IPS DF 4.7 (cell line): Measurements from ENCODE around the gene PLD1.
"Not testable (repeated sequence)": the region's sequence is repeated elsewhere in the genome, so short reads cannot be mapped to it uniquely, and the experiment has no call there.

ENCODE experiments used
- DNase-seq: peaks from one replicate; pipeline ENCODE4 v3.0.0-alpha.2; 2013; ENCODE audit warnings: low spot score; ENCODE audit errors: extremely low read depth

Gene PLD1, protein sequence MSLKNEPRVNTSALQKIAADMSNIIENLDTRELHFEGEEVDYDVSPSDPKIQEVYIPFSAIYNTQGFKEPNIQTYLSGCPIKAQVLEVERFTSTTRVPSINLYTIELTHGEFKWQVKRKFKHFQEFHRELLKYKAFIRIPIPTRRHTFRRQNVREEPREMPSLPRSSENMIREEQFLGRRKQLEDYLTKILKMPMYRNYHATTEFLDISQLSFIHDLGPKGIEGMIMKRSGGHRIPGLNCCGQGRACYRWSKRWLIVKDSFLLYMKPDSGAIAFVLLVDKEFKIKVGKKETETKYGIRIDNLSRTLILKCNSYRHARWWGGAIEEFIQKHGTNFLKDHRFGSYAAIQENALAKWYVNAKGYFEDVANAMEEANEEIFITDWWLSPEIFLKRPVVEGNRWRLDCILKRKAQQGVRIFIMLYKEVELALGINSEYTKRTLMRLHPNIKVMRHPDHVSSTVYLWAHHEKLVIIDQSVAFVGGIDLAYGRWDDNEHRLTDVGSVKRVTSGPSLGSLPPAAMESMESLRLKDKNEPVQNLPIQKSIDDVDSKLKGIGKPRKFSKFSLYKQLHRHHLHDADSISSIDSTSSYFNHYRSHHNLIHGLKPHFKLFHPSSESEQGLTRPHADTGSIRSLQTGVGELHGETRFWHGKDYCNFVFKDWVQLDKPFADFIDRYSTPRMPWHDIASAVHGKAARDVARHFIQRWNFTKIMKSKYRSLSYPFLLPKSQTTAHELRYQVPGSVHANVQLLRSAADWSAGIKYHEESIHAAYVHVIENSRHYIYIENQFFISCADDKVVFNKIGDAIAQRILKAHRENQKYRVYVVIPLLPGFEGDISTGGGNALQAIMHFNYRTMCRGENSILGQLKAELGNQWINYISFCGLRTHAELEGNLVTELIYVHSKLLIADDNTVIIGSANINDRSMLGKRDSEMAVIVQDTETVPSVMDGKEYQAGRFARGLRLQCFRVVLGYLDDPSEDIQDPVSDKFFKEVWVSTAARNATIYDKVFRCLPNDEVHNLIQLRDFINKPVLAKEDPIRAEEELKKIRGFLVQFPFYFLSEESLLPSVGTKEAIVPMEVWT

DNA sequence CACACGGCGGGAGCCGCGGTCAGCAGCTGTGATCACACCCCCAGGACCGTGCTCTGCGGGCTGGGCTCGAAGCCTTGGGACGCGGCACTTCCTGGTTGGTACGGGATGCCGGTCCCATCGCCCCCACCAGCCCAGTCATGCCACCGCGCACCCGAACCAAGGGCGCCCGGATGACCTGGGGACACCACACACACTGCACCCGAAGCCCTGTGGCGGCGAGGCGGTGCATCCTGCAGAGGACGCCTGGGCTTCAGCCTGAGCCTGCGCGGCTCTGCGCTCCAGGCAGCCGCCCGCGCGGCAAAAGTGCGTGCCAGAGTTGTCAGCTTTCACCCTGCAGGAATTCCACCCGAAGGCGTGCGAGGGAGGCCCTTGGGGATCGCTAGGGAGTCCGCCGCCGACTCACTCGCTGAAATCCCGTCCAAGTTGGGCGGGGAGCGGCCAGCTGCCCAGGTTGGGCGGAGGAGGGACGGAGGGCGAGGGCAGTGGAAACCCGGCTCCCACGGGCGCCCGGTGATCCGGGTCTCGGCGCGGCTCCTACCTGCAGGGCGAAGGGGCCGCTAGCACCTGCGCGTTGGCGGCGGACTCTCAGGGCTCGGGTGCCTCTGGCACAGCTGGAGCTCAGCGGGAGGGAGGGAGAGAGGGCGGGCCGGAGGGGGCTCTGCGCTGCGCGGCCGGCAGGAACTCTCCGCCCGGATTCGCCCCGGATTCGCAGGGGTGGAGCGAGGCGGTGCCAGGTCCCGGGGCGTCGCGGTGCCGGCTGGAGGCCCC lies at the start of gene PLD1:
Gene PLD1 (minus strand): TSS at position 623 of the 768 bp plus-strand sequence. CDS start 72,432 bp downstream, outside the sequence.
- no peak for DNase-seq

DNA sequence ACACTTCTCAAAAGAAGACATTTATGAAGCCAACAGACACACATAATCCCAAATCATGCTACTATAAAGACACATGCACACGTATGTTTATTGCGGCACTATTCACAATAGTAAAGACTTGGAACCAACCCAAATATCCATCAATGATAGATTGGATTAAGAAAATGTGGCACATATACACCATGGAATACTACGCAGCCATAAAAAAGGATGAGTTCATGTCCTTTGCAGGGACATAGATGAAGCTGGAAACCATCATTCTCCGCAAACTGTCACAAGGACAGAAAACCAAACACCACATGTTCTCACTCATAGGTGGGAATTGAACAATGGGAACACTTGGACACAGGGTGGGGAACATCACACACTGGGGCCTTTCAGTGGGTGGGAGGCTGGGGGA lies 48.5 kb upstream of the PLD1 start:
- not testable (repeated sequence) for DNase-seq

DNA sequence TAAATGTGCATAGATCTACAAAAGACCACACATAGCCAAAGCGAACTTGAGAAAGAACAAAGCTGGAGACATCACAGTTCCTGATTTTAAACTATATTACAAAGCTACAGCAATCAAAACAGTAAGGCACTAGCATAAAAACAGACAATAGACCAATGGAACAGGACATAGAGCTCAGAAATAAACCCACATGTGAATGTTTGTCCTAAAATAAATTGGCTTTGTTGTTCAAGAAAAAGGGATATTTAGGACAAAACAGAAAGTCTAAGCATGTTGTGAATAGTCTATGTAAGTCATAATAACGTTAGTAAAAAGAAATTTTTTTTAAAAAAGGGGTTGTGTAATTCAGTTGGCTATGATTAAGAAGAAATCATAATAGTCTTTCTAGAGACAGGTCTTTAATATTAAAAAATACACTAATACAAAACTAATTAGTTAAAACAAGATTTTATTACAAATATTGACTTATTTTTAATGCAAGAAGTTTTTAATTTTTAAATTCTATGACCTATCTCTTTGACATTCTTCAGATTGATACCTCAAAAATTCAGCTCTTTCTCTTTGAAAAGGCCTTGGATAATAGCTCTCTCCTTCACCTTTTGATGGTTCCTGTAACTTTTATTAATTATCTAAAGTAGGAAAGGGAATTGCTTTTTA lies 44.5 kb upstream of the PLD1 start:
- DNase-seq = no peak

DNA sequence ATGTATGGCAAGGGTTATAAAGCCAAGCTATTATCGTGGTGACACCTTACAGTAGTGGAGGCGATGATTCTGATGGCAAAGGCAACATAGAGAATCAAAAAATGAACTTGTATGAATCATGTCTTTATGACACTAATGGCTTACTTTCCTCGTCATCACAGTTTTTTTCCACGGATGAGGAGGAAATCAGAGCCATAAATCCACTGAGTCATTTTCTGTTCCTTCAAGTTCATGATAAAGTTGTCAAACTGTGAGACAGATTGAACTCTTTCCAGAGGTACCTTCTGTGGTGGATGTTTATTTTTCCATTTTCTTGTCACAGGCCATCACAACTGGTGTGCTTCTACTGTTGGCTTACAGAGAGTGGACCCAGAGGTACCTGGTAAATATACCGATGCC lies 41.4 kb upstream of the PLD1 start:
- DNase-seq = no peak

DNA sequence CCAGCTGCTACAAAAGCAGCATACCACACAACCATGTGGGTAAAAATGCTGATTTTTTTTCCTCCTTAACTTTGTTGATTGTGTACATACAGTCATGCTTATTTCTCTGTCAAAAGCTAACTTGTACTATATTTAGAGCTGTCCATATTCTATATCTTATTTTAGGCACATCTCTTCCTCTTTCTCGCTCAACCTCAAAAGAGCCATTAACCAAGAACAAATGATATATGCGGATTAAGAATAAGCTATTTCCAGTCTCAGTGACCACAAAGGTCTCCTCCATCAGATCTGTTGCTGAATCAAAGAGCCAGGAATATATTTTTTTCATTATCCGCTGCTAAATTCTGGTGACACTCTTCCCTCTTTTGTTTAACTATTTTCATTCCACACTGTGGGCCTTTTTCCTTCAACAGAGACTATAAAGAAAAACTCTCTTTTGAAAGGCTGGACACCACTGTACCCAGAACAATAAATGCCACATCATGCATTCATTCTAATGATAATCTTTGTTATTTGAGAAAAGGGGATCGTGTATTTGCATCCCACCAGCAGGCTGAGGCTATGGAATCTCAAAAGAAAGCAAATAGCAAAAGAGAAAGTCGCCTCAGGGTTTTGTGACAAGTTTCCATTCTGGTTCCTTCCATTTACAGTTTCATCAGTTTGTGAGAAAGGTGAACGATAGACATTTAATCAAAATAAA lies 40.8 kb upstream of the PLD1 start:
- DNase-seq = no peak

DNA sequence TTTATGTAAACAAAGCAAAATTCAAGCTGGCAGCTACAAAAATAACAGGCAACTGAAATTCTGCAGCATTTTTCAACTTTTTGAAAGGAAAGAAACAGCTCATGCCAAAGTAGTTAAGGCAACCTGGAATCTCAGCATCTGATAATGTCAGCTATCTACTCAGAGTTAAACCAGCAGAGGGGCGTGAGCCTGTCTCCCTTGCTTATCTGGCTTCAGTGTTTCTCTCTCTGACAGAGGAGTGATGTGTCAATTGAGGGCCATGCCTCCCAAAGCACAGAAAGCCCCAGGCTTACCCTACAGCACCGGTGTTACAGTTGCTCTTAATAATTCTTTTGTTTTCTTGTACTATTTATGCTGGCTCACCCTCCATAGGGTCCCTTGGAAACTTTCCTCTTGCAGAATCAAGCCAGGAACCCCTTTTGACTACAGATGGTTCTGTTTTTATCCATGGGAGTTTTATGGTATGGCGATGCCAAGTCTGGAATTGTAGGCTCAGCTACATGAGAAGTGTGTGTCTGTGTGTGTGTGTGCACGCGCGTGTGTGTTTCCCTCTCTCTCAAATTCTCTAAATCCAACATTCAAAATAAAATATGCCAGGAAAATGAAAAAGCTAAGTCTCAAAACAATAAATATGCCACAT lies 40.2 kb upstream of the PLD1 start:
- no peak for DNase-seq

DNA sequence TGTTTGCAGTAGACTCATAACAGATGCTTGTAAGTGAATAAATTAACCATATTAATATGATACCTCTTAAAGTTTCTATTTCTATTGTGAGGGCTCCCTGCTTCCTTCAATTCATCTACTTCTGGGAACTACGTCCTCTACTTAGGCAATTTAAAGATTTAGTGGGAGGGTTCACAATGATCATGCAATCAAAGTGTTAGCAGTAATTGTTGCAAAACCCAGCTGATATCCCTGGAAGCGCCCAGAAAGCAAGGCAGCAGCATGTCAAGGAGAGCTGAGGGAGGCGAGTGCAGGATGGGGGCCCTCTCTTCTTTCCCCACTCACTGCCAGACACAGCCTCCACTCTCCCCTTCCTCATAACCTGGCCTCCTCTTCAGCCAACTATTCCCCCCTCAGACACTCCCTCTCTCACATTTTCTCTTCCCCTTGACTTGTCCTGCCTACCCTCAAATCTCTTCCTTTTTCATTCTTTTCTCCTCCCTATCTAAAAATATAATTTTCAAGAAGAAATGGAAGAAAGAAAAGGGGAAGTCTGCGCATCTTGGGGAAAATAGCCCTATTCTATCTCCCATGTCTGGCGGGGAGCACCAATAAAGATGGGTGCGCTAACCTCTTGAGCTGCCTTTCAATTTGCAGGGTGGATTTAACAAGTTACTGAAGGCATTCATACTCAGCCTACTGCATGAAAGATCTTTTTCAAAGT lies 39.5 kb upstream of the PLD1 start:
- no peak for DNase-seq

DNA sequence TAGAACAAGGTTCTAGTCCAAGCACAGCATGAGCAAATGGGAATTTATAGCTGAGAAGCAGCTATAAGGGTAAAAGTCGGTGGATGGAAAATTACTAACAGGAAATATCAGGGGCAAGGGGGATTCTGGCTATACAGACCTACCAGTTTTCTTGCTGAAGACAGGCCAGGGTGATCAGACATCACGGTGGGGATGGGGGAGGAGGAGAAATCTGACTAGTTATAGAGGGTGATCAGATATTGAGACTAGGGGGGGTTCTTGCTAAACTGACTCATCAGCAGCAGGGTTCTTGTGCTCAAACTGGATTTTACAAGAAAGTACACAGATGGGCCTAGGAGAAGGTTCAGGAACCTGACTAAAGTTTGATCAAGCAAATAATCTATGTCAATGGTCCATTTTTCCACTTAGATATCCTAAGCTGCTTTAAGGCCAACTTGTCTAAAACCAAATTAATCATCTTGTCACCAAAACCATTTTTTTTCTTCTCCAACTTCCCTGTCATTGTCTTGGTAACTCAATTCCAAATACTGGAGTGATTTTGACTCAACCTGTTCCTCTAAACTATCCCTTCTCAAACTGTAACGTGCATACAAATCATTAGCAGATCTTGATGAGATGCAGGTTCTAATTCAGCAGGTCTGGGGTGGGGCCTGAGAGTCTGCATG lies 37.4 kb upstream of the PLD1 start:
- no peak for DNase-seq

DNA sequence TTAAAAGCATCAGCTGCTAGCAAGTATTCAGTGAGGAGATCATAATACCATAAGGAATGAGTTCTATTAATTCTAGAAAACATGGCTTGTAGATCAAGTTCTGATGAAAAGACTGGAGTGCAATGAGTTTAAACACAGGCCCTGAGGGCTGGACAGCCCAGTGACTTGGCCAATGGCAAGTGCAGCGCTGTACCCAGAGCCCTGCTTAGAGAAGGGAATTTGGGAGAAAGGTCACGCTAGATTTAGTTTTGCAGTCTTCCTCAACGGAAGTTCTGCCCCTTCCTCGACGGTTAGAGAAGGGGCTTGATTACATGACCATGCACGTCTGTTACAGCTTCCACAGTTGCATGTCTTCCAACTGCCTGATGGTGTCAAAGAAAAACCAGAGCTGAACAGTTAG lies 36.9 kb upstream of the PLD1 start:
- DNase-seq = no peak

DNA sequence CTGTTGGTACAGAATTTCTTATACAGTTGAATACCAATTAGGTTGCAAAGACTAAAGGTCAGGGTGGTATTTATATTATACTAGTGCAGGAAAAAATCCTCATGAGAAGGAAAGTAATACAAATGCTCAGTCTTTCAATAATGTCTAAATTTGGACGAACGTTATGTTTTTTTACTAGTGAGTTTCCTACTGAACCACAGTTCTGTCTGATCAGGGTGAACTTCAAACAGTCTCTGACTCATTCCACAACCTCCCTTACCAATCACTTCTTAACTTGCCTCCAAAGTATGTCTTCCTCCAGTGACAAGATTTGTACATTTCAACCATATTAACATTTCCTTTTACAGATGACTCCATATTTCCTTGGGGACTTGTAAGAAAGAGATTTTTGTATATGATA lies 36.3 kb upstream of the PLD1 start:
- no peak for DNase-seq

DNA sequence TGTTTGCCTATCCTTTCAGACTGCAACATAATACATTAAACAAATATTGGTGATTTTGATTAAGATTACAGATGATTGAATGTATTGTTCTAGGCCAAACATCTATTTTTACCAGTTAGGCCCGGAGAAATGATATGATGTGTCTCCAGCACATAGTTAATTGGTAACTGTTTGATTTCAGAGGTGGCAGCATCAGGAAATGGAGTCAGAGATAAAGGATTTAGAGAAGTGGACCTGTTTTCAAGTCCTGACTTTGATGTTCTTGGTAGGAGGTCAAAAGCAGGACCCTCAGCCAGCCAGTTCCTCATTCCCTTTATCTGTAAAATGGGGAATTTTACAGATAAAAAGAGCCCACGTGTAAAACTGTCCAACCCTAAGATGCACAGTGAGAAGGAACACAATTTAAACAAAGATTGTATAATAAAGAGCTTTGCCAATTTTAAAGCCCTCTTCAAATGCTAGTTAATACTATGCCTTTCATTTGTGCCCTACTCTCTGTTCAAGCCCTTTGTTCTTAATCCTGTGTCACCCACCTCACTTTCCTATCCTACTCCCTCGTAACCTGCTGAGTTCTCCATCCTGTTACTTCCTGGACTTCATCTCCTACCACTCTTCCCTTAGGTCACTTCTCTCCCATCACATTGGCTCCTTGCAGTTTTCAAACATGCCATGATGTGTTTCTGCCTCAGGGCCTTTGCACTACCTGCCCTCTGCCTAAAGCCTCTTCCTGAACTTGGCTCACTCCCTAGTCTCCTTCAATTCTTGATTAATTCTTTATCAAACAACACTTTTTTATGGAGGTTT lies 35.4 kb upstream of the PLD1 start:
- DNase-seq = no peak

DNA sequence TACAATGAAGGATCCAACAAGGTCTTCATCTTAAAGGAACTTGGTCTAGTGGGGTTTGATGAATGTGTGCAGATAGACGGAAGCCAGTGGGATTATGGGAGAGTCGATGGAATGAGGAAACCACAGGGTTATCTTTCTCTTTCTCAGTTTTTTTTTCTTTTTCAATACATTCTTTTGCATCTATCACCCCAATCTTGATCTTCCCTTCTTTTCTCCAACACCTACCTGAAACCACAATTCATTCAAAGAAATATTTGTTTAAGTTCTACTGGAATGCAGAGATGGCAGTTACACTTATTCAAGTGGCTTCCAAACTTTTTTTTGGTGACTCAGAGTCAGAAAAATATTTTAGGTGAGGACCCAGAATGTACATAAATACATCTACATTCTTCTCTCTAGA lies 34.6 kb upstream of the PLD1 start:
- no peak for DNase-seq

DNA sequence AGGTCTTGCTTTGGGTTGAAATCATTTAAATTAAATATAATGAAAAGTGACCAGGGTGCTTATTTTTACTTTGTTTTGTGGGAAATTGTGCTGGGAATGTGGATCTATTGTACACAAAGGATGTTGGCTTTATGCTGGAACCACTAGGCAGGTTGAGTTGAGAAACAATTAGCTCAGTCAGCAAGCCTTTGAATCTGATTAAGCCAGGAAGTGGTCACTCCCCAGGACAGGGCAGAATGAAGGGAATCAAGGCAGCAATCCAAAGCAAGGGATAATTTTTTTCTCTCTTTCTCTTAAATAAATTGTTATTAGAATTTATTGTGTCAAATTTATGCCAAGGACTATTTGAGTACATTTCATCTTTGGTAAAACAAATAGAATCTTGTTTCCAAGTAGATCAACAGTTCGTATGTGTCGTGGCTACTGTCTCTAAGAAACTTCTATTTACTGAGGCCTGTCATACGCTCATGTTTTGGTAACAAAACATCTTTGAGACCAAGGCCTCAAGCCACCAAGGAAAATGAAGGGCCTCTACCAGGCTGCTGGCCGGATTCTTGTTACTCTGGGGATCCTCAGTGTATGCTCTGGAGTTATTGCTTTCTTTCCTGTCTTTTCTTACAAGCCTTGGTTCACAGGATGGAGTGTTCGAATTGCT lies 32.7 kb upstream of the PLD1 start, which contains the start of gene TMEM212:
Gene TMEM212 (plus strand): TSS at position 486 of the 655 bp plus-strand sequence. CDS start 35 bp downstream, at position 521.
- no peak for DNase-seq

DNA sequence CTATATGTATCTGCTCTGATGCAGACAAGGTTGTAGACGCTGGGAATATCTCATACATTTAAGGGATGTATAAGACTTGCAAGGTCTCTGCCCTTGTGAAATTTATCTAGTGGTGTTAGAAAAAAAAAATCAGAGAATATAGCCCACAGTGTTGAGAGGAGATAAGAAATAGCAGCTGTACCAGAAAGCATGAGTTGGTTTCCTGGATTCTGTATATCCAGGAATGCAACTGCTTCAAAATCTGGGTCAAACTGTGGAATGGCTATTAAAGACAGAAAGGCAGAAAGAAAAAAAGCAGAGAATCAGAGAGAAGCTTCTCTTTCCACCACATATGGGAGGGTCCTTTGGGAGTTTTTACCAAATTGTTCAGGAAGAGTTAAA lies 31.3 kb upstream of the PLD1 start:
- DNase-seq = no peak

DNA sequence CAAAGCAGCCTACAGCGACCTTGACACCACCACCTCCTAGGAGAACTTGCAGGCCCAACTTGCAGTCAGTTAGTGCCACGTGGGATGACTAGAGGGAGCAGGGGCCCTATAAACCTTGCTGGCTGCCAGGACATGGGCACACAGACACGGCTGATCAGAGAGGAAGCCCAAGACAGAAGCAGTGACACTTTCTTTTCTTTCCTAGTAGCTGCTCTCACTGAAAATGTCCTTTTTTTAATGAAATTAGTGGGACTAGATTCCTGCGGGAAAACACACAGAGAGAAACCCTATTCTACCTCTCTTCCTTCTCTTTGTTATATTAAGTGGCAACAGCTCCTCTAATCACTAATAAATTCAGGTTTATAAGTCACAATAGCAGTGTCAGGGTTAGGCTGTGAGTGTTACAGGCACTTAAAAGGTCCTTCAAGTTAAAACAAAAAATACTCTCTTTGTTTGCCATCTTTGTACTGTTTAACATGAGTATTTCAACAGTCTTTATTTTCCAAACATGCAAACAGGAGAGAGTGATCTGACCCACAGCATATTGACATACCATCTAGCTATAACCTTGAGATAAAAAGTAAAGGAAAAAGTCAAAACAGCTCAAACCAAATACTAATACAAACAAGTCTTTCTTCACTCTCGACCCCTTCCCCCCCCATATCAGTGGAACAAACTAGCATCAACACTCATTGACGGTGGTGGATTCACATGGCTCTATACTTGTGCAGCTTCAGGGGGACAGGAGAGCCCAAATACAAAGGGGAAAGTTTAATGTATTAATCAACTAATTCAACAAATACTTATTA lies 30.7 kb upstream of the PLD1 start:
- no peak for DNase-seq

DNA sequence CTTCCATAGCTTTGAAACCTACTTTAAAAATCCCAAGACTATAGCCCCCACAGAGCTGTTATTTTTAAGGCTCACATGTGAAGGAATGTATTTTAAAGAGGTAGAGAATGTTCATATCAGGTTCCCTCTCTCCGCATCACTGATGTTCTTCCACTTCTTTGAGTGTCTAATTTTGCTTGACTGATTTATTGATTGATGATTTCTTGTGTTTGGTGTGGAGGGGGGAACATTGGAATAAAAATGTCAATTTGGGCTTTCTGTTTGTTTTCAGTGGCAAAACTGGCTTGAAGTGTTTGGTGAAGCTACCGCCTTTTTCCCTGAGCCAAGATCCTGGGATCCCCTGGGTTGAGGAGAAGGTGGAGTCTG lies 30.1 kb upstream of the PLD1 start:
- no peak for DNase-seq
